Measurements from ENCODE around the gene CWC27. TPM values are rescaled to one million over a fixed set of nuclear protein-coding genes. Genes with fewer than 3 reads are reported as not detected.
"Not testable (repeated sequence)": the region's sequence is repeated elsewhere in the genome, so short reads cannot be mapped to it uniquely, and the experiment has no call there.

The CWC27 gene
- polyA plus RNA-seq, 1 donor, result 38.6 TPM

DNA sequence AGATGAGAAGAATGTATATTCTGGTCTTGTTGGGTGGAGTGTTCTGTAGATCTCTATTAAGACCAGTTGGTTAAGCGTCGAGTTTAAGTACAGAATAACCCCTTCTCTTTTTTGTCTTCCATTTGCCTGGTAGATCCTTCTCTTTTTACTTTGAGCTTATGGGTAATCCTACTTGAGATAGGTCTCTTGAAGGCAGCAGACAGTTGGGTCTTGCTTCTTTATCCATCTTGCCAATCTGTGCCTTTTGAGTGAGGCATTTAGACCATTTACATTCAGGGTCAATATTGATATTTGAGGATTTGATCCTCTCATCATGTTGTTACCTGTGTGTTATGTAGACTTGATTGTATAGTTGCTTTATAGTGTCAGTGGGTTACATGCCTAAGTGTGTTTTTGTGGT is 152.7 kb downstream of the CWC27 start:
- no peak for DNase-seq

GRCh38 chr5:64923151-64923685 is 154.5 kb downstream of the CWC27 start:
- DNase-seq, result no peak

- no peak for DNase-seq
Measured at GRCh38 chr5:64925123-64925522, 156.4 kb downstream of the CWC27 start.

- no peak for DNase-seq
Measured at GRCh38 chr5:64929833-64930232, 161.1 kb downstream of the CWC27 start.

DNA sequence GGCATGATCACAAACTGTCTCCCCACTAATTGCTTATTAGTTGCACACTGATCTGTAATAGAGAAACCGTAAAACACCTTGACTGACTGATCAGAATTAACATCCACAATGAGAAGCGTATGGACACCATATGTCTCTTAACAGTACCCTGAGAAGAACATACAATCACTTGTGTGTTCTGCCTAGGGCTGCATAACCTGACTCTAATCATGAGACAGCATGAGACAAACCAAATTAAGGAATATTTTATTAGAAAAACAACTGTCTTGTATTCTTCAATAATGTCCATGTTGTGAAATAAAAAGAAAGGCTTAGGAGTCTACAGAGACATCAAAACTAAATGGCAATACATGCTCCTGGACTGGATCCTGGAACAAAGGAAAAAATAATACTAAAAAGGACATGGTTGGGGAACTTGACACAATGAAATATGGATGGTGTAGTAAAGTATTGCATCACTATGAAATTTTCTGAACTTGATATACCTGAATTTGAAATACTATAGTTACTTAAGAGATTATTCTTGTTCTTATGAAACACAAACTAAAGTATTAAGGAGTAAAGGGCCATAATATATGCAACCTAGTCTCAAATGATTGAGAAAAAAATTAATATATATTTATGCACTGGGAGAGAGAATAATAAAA is 162.1 kb downstream of the CWC27 start:
- DNase-seq, result no peak

GRCh38 chr5:64939422-64939771 is 170.7 kb downstream of the CWC27 start:
- DNase-seq, result not testable (repeated sequence)

GRCh38 chr5:64939772-64940510 is 171.2 kb downstream of the CWC27 start:
- DNase-seq, result peak; percentile 14

GRCh38 chr5:64942460-64942859 is 173.7 kb downstream of the CWC27 start:
- no peak for DNase-seq

DNA sequence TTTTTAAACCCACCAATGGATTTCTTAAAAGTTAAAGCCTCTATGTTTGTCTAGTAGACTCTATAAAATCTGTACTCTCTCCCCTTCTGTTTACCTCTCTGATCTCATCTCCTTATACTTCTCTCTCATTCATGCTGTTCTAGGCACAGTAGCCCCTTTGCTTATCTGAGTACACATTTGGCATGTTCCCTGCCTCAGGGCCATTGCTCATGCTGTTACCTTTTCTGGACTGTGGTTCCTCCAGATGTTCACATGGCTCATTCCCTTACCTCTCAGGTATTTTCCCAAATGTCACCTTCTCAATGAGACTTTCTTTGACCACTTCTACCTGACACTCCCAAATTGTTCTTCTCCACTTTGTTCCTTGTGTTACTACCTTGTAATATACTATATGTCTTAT is 176.1 kb downstream of the CWC27 start:
- DNase-seq, result no peak

- peak; percentile 27 for DNase-seq
Measured at GRCh38 chr5:64947031-64947430, 178.3 kb downstream of the CWC27 start.

DNA sequence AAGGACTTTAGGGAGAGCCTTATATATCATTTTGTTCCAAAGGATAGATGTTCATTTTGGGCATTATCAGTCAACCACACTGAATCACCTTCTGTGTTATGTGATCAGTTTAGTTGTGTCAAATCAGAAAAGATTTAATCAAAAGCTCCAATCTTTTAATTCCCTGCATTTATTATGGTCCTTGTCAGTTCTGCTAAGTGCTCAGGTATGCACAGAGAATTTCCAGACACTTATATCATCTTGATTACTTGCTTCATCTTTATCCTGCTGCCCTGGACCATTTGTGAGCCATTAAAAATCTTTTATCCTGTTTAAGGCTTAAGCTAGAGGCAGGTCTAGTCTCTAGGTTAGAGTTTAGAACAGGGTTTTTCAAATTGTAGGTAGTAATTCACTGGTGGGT is 179.1 kb downstream of the CWC27 start:
- no peak for DNase-seq

GRCh38 chr5:64949331-64949730 is 180.6 kb downstream of the CWC27 start:
- DNase-seq, result no peak

- no peak for DNase-seq
Measured at GRCh38 chr5:64952951-64953673, 184.4 kb downstream of the CWC27 start.

GRCh38 chr5:64954518-64954917 is 185.8 kb downstream of the CWC27 start:
- no peak for DNase-seq

DNA sequence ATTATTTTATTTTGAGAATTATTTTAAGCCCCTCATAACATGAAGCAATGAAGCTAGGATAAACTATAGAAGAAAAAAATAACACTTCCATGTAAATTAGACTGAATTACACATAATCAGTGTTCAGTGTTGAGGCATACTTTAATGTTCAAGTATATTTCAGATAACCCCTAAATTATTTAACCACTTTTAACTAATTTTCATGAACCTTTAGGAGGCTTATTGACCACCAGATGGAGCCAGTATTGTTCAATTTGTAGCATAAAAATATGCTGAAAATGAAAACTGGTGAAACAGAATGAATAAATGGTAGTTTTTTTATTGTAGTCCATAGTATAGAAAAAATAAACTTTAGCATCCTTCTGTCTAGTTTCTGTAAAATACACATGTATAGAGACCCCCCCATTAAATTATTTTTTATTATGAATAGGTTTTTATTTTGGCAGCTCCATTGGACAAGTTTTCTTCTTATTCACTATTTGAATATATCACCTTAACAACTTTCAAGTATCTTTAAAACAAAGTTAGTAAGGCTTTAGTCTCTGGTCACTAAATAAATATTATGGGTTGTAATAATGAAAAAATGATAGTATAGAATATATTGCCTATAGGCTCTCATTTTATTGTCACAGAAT is 190.1 kb downstream of the CWC27 start:
- DNase-seq, result peak; percentile 25

- DNase-seq, result no peak
Measured at GRCh38 chr5:64963278-64963677, 194.5 kb downstream of the CWC27 start.

DNA sequence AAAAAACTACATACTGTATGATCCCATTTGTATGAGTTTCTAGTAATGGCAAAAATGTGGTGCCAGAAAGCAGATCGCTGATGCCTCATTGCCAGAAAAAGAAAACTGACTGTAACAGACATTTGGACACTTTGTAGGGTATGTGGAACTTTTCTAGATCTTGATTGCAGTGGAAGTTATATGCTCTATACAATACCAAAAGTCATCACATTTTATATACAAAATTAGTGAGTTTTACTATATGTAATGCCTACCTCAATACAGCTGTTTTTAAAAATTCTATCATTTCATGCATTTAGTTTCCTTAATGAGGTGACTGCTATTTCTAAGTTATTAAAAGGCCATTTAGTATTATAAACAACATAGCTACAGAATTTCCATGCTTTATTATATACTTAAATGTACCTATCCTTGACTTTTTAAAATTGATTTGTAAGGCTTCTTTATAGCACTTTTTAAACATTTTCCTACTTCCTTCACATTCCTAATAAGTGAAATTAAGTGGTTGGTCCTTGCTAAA is 199.9 kb downstream of the CWC27 start:
- no peak for DNase-seq

DNA sequence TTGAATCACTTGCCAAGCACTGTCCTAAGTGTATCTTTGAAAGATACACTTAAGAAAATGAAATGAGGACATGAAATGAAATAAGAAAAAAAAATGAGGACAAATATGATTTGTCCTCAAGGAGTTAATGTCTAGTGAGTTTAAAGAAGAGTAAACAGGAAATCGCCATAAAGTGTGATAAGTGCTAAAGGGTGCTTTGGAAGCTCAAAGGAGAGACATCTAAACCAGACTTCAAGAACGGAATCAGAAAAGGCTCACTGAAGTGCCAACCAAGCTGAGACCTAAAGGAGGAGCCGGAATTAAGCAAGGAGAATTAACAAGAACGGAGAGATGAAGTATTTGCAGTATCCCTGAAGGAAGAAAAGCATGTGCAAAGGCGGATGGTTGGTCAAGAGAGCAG is 200.8 kb downstream of the CWC27 start:
- DNase-seq, result no peak

GRCh38 chr5:64971513-64971912 is 202.8 kb downstream of the CWC27 start:
- DNase-seq, result no peak

- no peak for DNase-seq
Measured at GRCh38 chr5:64971990-64972389, 203.3 kb downstream of the CWC27 start.

GRCh38 chr5:64972591-64972990 is 203.9 kb downstream of the CWC27 start:
- DNase-seq, result no peak

DNA sequence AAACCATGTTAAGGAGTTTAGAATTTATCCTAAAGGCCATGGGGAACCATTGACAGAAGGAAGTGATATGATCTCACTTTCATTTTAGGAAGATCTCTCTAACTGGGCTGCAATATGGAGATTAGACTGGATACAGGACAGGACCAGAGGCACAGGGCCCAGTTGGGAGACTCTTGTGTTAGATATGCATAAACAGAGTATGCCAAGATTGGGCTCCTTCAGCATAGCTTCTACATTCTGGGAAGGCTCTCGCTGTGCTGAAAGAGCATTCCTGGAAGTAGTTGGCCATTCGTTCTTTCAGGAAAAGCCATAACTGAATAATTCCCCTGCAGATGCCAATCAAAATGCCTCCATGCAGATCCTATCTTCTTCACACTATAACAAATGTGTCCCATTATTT is 204.5 kb downstream of the CWC27 start:
- no peak for DNase-seq

Data from left kidney (tissue), 2 donors.